T-cell (primary cell): Measurements from ENCODE around the gene PNPO. TPM values are rescaled to one million over a fixed set of nuclear protein-coding genes. Genes with fewer than 3 reads are reported as not detected.

Experiments used
- ATAC-seq, 4 experiments: fragments of 200-7000 bp in 3 of 4; fragments of 150-1000 bp in 1 of 4; cut with Tn5 transposase; replicated peaks in 1 of 4; 1 replicate in 3 of 4; 2 replicates in 1 of 4; pipeline ENCODE4 v1.10.0; 2021; ENCODE audit warnings: moderate library complexity in 3 of 4, mild to moderate bottlenecking in 2 of 4, moderate number of reproducible peaks in 1 of 4
- CTCF ChIA-PET, 2 donors: fragments of 300-600 bp; sonication (Branson Sonifier 250); formaldehyde crosslinking; loops; one replicate each; lab custom pipeline; 2022; ENCODE audit warnings: antibody characterized with exemption in 2 of 2; lab: Charles Lee
- POLR2A ChIA-PET, 2 donors: fragments of 300-600 bp; sonication (Branson Sonifier 250); formaldehyde crosslinking; loops; one replicate each; lab custom pipeline; 2022; ENCODE audit warnings: antibody characterized with exemption in 2 of 2; lab: Charles Lee
- DNase-seq, 35 experiments: peaks; one replicate each; pipeline versions ENCODE4 v3.0.0 to v3.0.0-alpha.2; 2013 to 2023
- H3K27ac ChIP-seq: one replicate; pipeline ENCODE4 v1.5.1; 2013; ENCODE audit warnings: low read length
- H3K27me3 ChIP-seq, 2 experiments: replicated peaks in 1 of 2; 1 replicate in 1 of 2; 2 replicates in 1 of 2; pipeline versions ENCODE4 v1.6.1 to v1.7.0; 2013; ENCODE audit warnings: low read length in 1 of 2, mixed read lengths in 1 of 2; ENCODE audit not compliant: control insufficient read depth in 2 of 2, insufficient read depth in 2 of 2; ENCODE audit errors: extremely low read depth in 1 of 2
- H3K36me3 ChIP-seq, 2 donors: 1 replicate in 1 of 2; 2 replicates in 1 of 2; pipeline versions ENCODE4 v1.6.1 to v1.7.0; 2013; ENCODE audit warnings: low read length in 1 of 2; ENCODE audit not compliant: control insufficient read depth in 2 of 2, insufficient read depth in 1 of 2; ENCODE audit errors: extremely low read depth in 1 of 2
- H3K4me1 ChIP-seq, 2 experiments: 1 replicate in 1 of 2; 2 replicates in 1 of 2; pipeline versions ENCODE4 v1.6.1 to v1.7.0; 2013; ENCODE audit warnings: low read length in 2 of 2, mixed read lengths in 1 of 2; ENCODE audit not compliant: insufficient read depth in 2 of 2, control insufficient read depth in 1 of 2; ENCODE audit errors: extremely low read depth in 1 of 2
- H3K4me3 ChIP-seq, 2 donors: 1 replicate in 1 of 2; 2 replicates in 1 of 2; pipeline versions ENCODE4 v1.5.1 to v1.7.0; 2013; ENCODE audit warnings: mild to moderate bottlenecking in 2 of 2, low read length in 1 of 2, moderate library complexity in 1 of 2; ENCODE audit not compliant: control insufficient read depth in 1 of 2; ENCODE audit errors: extremely low read depth in 1 of 2
- H3K9me3 ChIP-seq: 2 replicates; pipeline ENCODE4 v1.7.0; 2013
- H3K27ac Mint-ChIP-seq, 2 donors: one replicate each; pipeline ENCODE4 v1.8.0; 2020 to 2021; ENCODE audit warnings: mild to moderate bottlenecking in 2 of 2, mixed read lengths in 2 of 2
- H3K27me3 Mint-ChIP-seq, 2 donors: one replicate each; pipeline ENCODE4 v1.8.0; 2021 to 2022; ENCODE audit warnings: mixed read lengths in 2 of 2
- H3K36me3 Mint-ChIP-seq: one replicate; pipeline ENCODE4 v1.8.0; 2021; ENCODE audit warnings: mixed read lengths
- H3K4me1 Mint-ChIP-seq, 3 donors: one replicate each; pipeline ENCODE4 v1.8.0; 2020 to 2022; ENCODE audit warnings: mixed read lengths in 3 of 3, mild to moderate bottlenecking in 1 of 3
- H3K4me3 Mint-ChIP-seq, 3 donors: one replicate each; pipeline ENCODE4 v1.8.0; 2020 to 2022; ENCODE audit warnings: mild to moderate bottlenecking in 3 of 3, mixed read lengths in 3 of 3, moderate library complexity in 3 of 3
- H3K9me3 Mint-ChIP-seq, 3 donors: one replicate each; pipeline ENCODE4 v1.8.0; 2020 to 2022; ENCODE audit warnings: mixed read lengths in 3 of 3
- WGBS: methylation state at CpG from one replicate; pipeline ENCODE4 v1.1.5; 2013; ENCODE audit warnings: missing lambda C conversion rate; ENCODE audit not compliant: insufficient coverage; 5-methylcytosine and 5-hydroxymethylcytosine counted together
- total RNA-seq, 35 experiments: library from RNA in 6 of 35; stranded (reverse) in 6 of 35; fragments of 120-200 nt in 1 of 35; gene quantifications; one replicate each; pipeline versions ENCODE4 v1.2.1 to v1.2.4 and lab custom pipeline; 2013 to 2026

Gene PNPO
- total RNA-seq, 5 donors from 2014 or later (not counting 1 experiment from before 2014, with no cell fraction given): 10.3 to 18.5 (median 15.7) TPM

DNA sequence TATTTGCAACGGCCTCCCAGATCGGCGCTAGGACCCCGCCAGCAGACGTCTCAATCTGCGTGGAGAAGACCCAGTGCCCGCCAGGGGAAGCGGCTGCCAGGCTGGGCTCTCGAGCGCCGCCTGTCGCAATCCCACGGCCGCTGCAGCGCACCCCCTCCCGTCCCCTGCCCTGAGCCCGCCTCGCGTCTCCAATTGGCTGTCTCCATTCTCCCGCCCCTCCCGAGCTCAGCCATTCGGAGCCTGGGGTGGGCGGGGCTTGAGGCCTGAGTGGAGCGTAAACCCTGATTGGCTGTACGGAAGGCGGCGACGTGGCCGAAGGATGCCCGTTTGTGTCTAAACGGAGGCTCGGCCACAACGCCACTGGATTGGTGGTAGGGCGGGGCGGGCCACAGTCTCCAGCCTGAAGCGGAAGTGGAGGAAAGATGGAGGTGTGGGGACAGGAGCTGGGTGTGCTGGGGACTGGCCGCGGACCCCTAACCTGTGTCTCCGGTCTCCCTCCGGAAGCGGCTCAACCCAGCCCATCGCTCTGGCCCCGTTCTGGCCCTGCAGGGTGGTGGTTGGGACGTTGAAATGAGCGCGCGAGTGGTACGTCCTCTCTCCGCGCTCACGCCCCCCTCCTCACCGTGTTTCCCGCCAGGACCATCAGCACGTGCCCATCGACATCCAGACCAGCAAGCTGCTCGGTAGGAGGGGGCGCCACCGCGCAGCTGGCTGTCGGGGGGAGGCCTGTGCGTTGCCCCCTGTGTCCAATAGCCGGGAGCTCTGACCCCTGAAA is 29.5 kb downstream of the PNPO start, which contains the start of gene CDK5RAP3:
Gene CDK5RAP3, plus strand, starts transcription at position 389 of the 775 bp plus-strand sequence. Its CDS starts 34 bp downstream, at position 423.
- peaks cover 2 to 25% of the 10 kb centered on the region in 2 experiments for H3K4me1 ChIP-seq
- H3K4me1 Mint-ChIP-seq: peaks cover 28 to 36% (median 32%) of the 10 kb centered on the region in 3 donors
- peak within 1 kb of the TSS; percentile 63 to 75 for H3K4me3 ChIP-seq
- POLR2A ChIA-PET: interaction anchor here (0.6 to 1.2 kb wide), 5 partner anchors 24 to 653 kb away, joined by 3 to 6 read pairs (median 4); no protein-coding TSS in a partner anchor
- H3K27me3 Mint-ChIP-seq: no peaks in the 10 kb centered on the region
- no peaks in the 10 kb centered on the region for H3K9me3 Mint-ChIP-seq
- peaks cover 3 to 23% of the 10 kb centered on the region in 2 donors for H3K36me3 ChIP-seq
- no peaks in the 10 kb centered on the region for H3K9me3 ChIP-seq
- CTCF ChIA-PET: interaction anchor here (0.5 to 3.1 kb wide), 20 partner anchors 8 to 1258 kb away, joined by 3 to 59 read pairs (median 4); partner anchors contain the start of genes KPNB1 (in 1 of the 2), PNPO (in 1 of the 2), SCRN2 (in 1 of the 2) and SNX11 (in 1 of the 2)
- H3K36me3 Mint-ChIP-seq: peaks cover 22% of the 10 kb centered on the region
- peak within 1 kb of the TSS; percentile 95 to 99 (median 96) for H3K4me3 Mint-ChIP-seq
- peak; percentile 98 to 99 (median 99) for ATAC-seq
- H3K27me3 ChIP-seq: peaks cover 0 to 7% of the 10 kb centered on the region in 2 experiments
- under 1% methylated on average over 50 of the region's 62 CpGs for WGBS
- peak within 1 kb of the TSS; percentile 19 for H3K27ac ChIP-seq
- peak; percentile 93 to 99 (median 96) for DNase-seq
- peak within 1 kb of the TSS; percentile 77 for H3K27ac Mint-ChIP-seq

GRCh38 chr17:47973541-47973940 is 32.2 kb downstream of the PNPO start:
- no peaks in the 10 kb centered on the region for H3K27me3 Mint-ChIP-seq
- H3K4me1 ChIP-seq: peaks cover 2 to 25% of the 10 kb centered on the region in 2 experiments
- no peak for DNase-seq
- H3K4me1 Mint-ChIP-seq: peaks cover 28 to 36% (median 32%) of the 10 kb centered on the region in 3 donors
- 100% methylated on average over 4 of the region's 8 CpGs for WGBS
- H3K9me3 ChIP-seq: no peaks in the 10 kb centered on the region
- H3K4me3 ChIP-seq: no peak overlapping the region
- no peaks in the 10 kb centered on the region for H3K27me3 ChIP-seq
- no peak overlapping the region for H3K27ac ChIP-seq
- peak overlapping the region in 1 of 3 donors; percentile 21 for H3K4me3 Mint-ChIP-seq
- H3K36me3 Mint-ChIP-seq: peaks cover 34% of the 10 kb centered on the region
- no peak overlapping the region for H3K27ac Mint-ChIP-seq
- POLR2A ChIA-PET: no interaction called here
- CTCF ChIA-PET: interaction anchor here in 1 of 2 donors (0.5 kb wide), 1 partner anchor 81 kb away, joined by 4 read pairs; no protein-coding TSS in a partner anchor
- no peaks in the 10 kb centered on the region for H3K9me3 Mint-ChIP-seq
- no peak for ATAC-seq
- peaks cover 7 to 41% of the 10 kb centered on the region in 2 donors for H3K36me3 ChIP-seq

DNA sequence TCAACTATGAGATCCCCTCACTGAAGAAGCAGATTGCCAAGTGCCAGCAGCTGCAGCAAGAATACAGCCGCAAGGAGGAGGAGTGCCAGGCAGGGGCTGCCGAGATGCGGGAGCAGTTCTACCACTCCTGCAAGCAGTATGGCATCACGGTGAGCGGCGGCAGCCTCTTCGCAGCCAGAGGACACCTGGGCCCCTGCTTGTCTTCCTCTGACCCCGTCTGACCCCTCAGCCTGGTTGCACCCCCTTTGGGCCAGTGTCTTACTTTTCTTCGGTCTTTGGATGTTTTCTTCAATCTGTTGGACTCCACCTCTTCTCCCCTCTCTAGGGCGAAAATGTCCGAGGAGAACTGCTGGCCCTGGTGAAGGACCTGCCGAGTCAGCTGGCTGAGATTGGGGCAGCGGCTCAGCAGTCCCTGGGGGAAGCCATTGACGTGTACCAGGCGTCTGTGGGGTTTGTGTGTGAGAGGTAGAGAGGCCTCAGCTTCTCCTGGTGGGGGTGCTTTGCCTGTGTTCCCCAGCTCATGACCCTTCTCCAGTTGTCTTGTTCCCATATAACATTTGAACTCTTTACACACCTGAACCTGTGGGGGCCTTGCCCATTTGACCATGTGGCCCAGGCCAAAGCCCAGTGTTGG is 33.9 kb downstream of the PNPO start:
- ChIA-PET CTCF (no interaction called here), POLR2A (no interaction called here)
- WGBS: 90% methylated on average over 8 of the region's 15 CpGs
- Histone ChIP-seq H3K4me1 (peaks cover 2 to 18% of the 10 kb centered on the region in 2 experiments), H3K4me3 (no peak overlapping the region), H3K9me3 (no peaks in the 10 kb centered on the region), H3K36me3 (peaks cover 12 to 58% of the 10 kb centered on the region in 2 donors), H3K27ac (no peak overlapping the region), H3K27me3 (no peaks in the 10 kb centered on the region)
- Mint-ChIP-seq H3K27me3 (no peaks in the 10 kb centered on the region), H3K4me3 (no peak overlapping the region), H3K9me3 (no peaks in the 10 kb centered on the region), H3K27ac (peak overlapping the region in 1 of 2 donors; percentile 48), H3K36me3 (peaks cover 48% of the 10 kb centered on the region), H3K4me1 (peaks cover 20 to 28% (median 24%) of the 10 kb centered on the region in 3 donors)
- ATAC-seq (no peak), DNase-seq (no peak)

DNA sequence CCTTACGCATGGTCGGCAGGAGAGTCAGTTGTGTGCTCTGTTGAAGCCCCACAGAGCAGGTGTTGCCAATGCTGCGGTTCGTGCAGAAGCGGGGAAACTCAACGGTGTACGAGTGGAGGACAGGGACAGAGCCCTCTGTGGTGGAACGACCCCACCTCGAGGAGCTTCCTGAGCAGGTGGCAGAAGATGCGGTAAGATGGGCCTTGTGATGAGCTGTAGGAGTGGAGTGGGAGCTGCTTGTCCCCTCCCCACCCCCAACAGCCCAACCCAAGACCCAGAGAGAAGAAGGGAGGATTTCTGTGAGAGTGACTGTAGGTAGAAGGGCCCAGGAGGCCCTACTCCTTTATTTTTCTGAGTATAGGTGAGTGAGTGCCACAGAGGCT is 34.4 kb downstream of the PNPO start:
- Mint-ChIP-seq H3K27me3 (no peaks in the 10 kb centered on the region), H3K4me3 (no peak overlapping the region), H3K36me3 (peaks cover 53% of the 10 kb centered on the region), H3K9me3 (no peaks in the 10 kb centered on the region), H3K27ac (no peak overlapping the region), H3K4me1 (peaks cover 15 to 27% (median 21%) of the 10 kb centered on the region in 3 donors)
- ATAC-seq (no peak), DNase-seq (no peak)
- CTCF ChIA-PET: interaction anchor here in 1 of 2 donors (0.7 kb wide), 1 partner anchor 99 kb away, joined by 3 read pairs; no protein-coding TSS in a partner anchor
- Histone ChIP-seq H3K36me3 (peaks cover 12 to 63% of the 10 kb centered on the region in 2 donors), H3K4me1 (peaks cover 0 to 18% of the 10 kb centered on the region in 2 experiments), H3K27me3 (no peaks in the 10 kb centered on the region), H3K9me3 (no peaks in the 10 kb centered on the region), H3K27ac (no peak overlapping the region), H3K4me3 (no peak overlapping the region)
- 78% methylated on average over 7 of the region's 10 CpGs for WGBS
- POLR2A ChIA-PET: no interaction called here

GRCh38 chr17:47978324-47978723 is 37.0 kb downstream of the PNPO start:
- H3K4me3 Mint-ChIP-seq: no peak overlapping the region
- peaks cover 0 to 14% (median 6%) of the 10 kb centered on the region in 3 donors for H3K4me1 Mint-ChIP-seq
- Histone ChIP-seq H3K4me1 (peaks cover 0 to 26% of the 10 kb centered on the region in 2 experiments), H3K27ac (no peak overlapping the region), H3K36me3 (peaks cover 15 to 87% of the 10 kb centered on the region in 2 donors), H3K27me3 (no peaks in the 10 kb centered on the region), H3K4me3 (no peak overlapping the region), H3K9me3 (no peaks in the 10 kb centered on the region)
- H3K27me3 Mint-ChIP-seq: no peaks in the 10 kb centered on the region
- 67% methylated on average over 4 of the region's 7 CpGs for WGBS
- ATAC-seq (peak; percentile 48 to 74 (median 56)), DNase-seq (peak in 27 of 35 experiments; percentile 5 to 66 (median 34))
- POLR2A ChIA-PET: no interaction called here
- CTCF ChIA-PET: interaction anchor here (0.6 to 1.1 kb wide), 5 partner anchors 28 to 413 kb away, joined by 3 to 8 read pairs (median 5); no protein-coding TSS in a partner anchor
- no peaks in the 10 kb centered on the region for H3K9me3 Mint-ChIP-seq
- H3K36me3 Mint-ChIP-seq: peaks cover 62% of the 10 kb centered on the region
- no peak overlapping the region for H3K27ac Mint-ChIP-seq

- Histone ChIP-seq H3K4me3 (no peak overlapping the region), H3K27me3 (no peaks in the 10 kb centered on the region), H3K9me3 (no peaks in the 10 kb centered on the region), H3K4me1 (peaks cover 0 to 26% of the 10 kb centered on the region in 2 experiments), H3K36me3 (peaks cover 12 to 75% of the 10 kb centered on the region in 2 donors), H3K27ac (no peak overlapping the region)
- DNase-seq (no peak), ATAC-seq (no peak)
- no peaks in the 10 kb centered on the region for H3K27me3 Mint-ChIP-seq
- H3K4me1 Mint-ChIP-seq: peaks cover 0 to 12% (median 4%) of the 10 kb centered on the region in 3 donors
- H3K4me3 Mint-ChIP-seq: no peak overlapping the region
- CTCF ChIA-PET: interaction anchor here in 1 of 2 donors (0.7 kb wide), 1 partner anchor 149 kb away, joined by 3 read pairs; no protein-coding TSS in a partner anchor
- H3K9me3 Mint-ChIP-seq: no peaks in the 10 kb centered on the region
- peaks cover 52% of the 10 kb centered on the region for H3K36me3 Mint-ChIP-seq
- H3K27ac Mint-ChIP-seq: no peak overlapping the region
- POLR2A ChIA-PET: no interaction called here
Observed at GRCh38 chr17:47980541-47980940, 39.2 kb downstream of the PNPO start.
